Bronchial epithelial cell (primary cell): ENCODE results near the gene TCEA2. TPM values are rescaled to one million over a fixed set of nuclear protein-coding genes. Genes with fewer than 3 reads are reported as not detected.

Source experiments
- DNase-seq: peaks from one replicate; pipeline ENCODE4 v3.0.0-alpha.2; 2010; ENCODE audit warnings: low read depth
- FAIRE-seq: peaks from 2 replicates; lab custom pipeline; 2011; peaks lifted over from hg19 to GRCh38; lab: Jason Lieb, UNC
- H3K27me3 ChIP-seq: 2 replicates; pipeline ENCODE4 v1.5.1; 2011; ENCODE audit warnings: low read length; ENCODE audit not compliant: control insufficient read depth, insufficient read depth
- H3K36me3 ChIP-seq: 2 replicates; pipeline ENCODE4 v1.5.1; 2011; ENCODE audit warnings: low read length; ENCODE audit not compliant: control insufficient read depth, insufficient read depth
- H3K4me3 ChIP-seq: 2 replicates; pipeline ENCODE4 v1.5.1; 2011; ENCODE audit warnings: mild to moderate bottlenecking, low read depth, low read length, control low read depth
- total RNA-seq: library from RNA; depleted of rRNA; stranded (reverse); fragments of >200 nt; gene quantifications from 2 replicates; pipeline ENCODE4 v1.2.1, GENCODE V29; 2014
- TF ChIP-seq, protein P1 (sequence below): IDR thresholded peaks from 2 replicates; pipeline ENCODE4 v1.5.1; 2011; ENCODE audit warnings: mild to moderate bottlenecking, moderate library complexity, low read length, control low read depth, inconsistent platforms; ENCODE audit not compliant: insufficient read depth, severe bottlenecking

Gene TCEA2
- total RNA-seq, 1 donor from 2014 or later = 5.5 TPM

DNA sequence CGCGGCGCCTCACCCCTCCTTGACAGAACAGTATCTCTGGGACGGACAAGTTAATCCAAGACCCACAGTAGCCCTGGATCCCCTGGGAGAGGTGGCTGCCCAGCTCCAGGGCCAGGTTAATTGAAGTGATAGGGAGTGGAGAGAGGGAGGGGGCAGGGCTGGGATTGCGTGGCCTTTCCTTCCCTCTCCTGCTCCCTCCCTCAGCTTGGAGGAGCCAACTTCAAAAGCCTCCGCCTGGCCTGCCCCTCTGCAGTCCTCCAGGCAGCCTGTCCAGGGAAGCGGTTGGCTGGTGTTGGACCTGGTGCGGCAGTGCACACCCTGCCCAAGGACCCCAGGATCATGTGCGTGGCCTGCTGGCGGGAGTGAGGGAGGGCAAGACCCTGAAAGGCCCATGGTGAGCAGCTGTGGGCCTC, 27.1 kb upstream of the TCEA2 start, which contains the start of gene C20orf204:
Gene C20orf204, plus strand, starts transcription at position 250 of the 413 bp plus-strand sequence. Its CDS starts 142 bp downstream, at position 392.
- FAIRE-seq (no peak), DNase-seq (no peak)
- Histone ChIP-seq H3K27me3 (peaks cover 1% of the 10 kb centered on the region), H3K36me3 (peaks cover 7% of the 10 kb centered on the region), H3K4me3 (no peak within 1 kb of the TSS)
- TF ChIP-seq, protein P1, sequence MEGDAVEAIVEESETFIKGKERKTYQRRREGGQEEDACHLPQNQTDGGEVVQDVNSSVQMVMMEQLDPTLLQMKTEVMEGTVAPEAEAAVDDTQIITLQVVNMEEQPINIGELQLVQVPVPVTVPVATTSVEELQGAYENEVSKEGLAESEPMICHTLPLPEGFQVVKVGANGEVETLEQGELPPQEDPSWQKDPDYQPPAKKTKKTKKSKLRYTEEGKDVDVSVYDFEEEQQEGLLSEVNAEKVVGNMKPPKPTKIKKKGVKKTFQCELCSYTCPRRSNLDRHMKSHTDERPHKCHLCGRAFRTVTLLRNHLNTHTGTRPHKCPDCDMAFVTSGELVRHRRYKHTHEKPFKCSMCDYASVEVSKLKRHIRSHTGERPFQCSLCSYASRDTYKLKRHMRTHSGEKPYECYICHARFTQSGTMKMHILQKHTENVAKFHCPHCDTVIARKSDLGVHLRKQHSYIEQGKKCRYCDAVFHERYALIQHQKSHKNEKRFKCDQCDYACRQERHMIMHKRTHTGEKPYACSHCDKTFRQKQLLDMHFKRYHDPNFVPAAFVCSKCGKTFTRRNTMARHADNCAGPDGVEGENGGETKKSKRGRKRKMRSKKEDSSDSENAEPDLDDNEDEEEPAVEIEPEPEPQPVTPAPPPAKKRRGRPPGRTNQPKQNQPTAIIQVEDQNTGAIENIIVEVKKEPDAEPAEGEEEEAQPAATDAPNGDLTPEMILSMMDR = no peak

GRCh38 chr20:64036346-64037198, 26.4 kb upstream of the TCEA2 start:
- DNase-seq (no peak), FAIRE-seq (no peak)
- H3K4me3 ChIP-seq = no peak overlapping the region
- H3K27me3 ChIP-seq = peaks cover 1% of the 10 kb centered on the region
- peaks cover 7% of the 10 kb centered on the region for H3K36me3 ChIP-seq
- TF ChIP-seq, protein P1 = no peak

- DNase-seq (no peak), FAIRE-seq (no peak)
- no peak overlapping the region for H3K4me3 ChIP-seq
- peaks cover 3% of the 10 kb centered on the region for H3K36me3 ChIP-seq
- TF ChIP-seq, protein P1 = no peak
- peaks cover 1% of the 10 kb centered on the region for H3K27me3 ChIP-seq
These were observed 25.9 kb upstream of the TCEA2 start for GRCh38 chr20:64037199-64037497.

GRCh38 chr20:64037498-64038213, 25.3 kb upstream of the TCEA2 start:
- H3K36me3 ChIP-seq = peaks cover 3% of the 10 kb centered on the region
- H3K4me3 ChIP-seq = no peak overlapping the region
- TF ChIP-seq, protein P1 = no peak
- no peak for FAIRE-seq
- H3K27me3 ChIP-seq = peaks cover 1% of the 10 kb centered on the region
- no peak for DNase-seq

DNA sequence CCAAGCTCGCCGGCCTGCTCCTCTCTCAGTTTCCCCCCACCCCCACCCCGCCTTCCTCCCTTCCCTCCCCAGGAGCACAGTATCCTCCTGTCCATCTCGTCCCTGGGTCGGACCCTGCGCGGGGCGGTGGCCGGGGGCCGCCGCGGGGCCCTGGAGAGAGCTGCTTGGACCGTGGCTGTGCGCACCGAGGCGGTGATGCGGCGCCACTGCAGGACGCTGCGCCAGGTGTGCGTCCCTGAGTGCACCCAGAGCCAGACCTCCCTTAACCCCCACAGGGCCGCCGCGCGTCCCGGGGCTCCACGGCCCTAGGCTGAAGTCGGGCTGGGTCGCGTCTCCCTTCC, 24.8 kb upstream of the TCEA2 start:
- FAIRE-seq (no peak), DNase-seq (no peak)
- H3K27me3 ChIP-seq = peaks cover 1% of the 10 kb centered on the region
- peaks cover 3% of the 10 kb centered on the region for H3K36me3 ChIP-seq
- TF ChIP-seq, protein P1 = no peak
- no peak overlapping the region for H3K4me3 ChIP-seq
